ENCODE data around the gene CTDP1.

- no peak for TF ChIP-seq CTCF (IDR thresholded peaks at IDR 0.05)
- TF ChIP-seq POLR2A (IDR thresholded peaks at IDR 0.05) = no peak
Measured at GRCh38 chr18:79778291-79778791, 98.7 kb downstream of the CTDP1 start.
